PC-3 (cell line): ENCODE data around the gene SRPX. TPM values are rescaled to one million over a fixed set of nuclear protein-coding genes. Genes with fewer than 3 reads are reported as not detected.
A peak's percentile ranks its signal among the peaks of the same experiment; 100 is the strongest.

ENCODE experiments used
- ATAC-seq: fragments of 200-7000 bp; cut with Tn5 transposase; 2 replicates; pipeline ENCODE4 v1.9.1; 2020; ENCODE audit warnings: mild to moderate bottlenecking, moderate library complexity
- BruUV-seq: library from RNA; stranded (reverse); fragments of 400-500 nt; replicated peaks from 2 replicates; lab custom pipeline; 2021; lab: Mats Ljungman, UMichigan
- CTCF ChIA-PET: fragments of 300-600 bp; sonication (Branson Sonifier 250); formaldehyde crosslinking; loops from one replicate; lab custom pipeline; 2022; ENCODE audit warnings: antibody characterized with exemption; lab: Charles Lee
- POLR2A ChIA-PET: fragments of 300-600 bp; sonication (Branson Sonifier 250); formaldehyde crosslinking; loops from one replicate; lab custom pipeline; 2022; ENCODE audit warnings: antibody characterized with exemption; ENCODE audit not compliant: unreplicated experiment; lab: Charles Lee
- DNase-seq: peaks from one replicate; pipeline ENCODE4 v3.0.0-alpha.2; 2015
- H2AFZ ChIP-seq: fragments of 300-600 bp; sonication (generic); 2 replicates; pipeline ENCODE4 v1.6.0; 2016; ENCODE audit warnings: antibody characterized with exemption, low read length
- H3F3A ChIP-seq: fragments of 300-600 bp; sonication (generic); one replicate; pipeline ENCODE4 v1.6.0; 2017; ENCODE audit warnings: antibody characterized with exemption, low read length, control low read depth, mild to moderate bottlenecking; ENCODE audit not compliant: unreplicated experiment
- H3K27ac ChIP-seq: fragments of 300-600 bp; sonication (generic); 2 replicates; pipeline ENCODE4 v1.5.1; 2016; ENCODE audit warnings: mild to moderate bottlenecking, low read length
- H3K27me3 ChIP-seq: fragments of 300-600 bp; sonication (generic); 2 replicates; pipeline ENCODE4 v1.6.1; 2016; ENCODE audit warnings: low read length, mixed read lengths
- H3K36me3 ChIP-seq: fragments of 300-600 bp; sonication (generic); 2 replicates; pipeline ENCODE4 v1.6.1; 2016; ENCODE audit warnings: low read depth, mixed run types, low read length, mixed read lengths
- H3K4me1 ChIP-seq: fragments of 300-600 bp; sonication (generic); 2 replicates; pipeline ENCODE4 v1.5.1; 2016; ENCODE audit warnings: low read length; ENCODE audit not compliant: insufficient read depth
- H3K4me2 ChIP-seq: fragments of 300-600 bp; sonication (generic); 2 replicates; pipeline ENCODE4 v1.6.0; 2016; ENCODE audit warnings: low read length
- H3K4me3 ChIP-seq: fragments of 300-600 bp; sonication (generic); 2 replicates; pipeline ENCODE4 v1.5.1; 2016; ENCODE audit warnings: mild to moderate bottlenecking, low read length, mixed read lengths
- H3K79me2 ChIP-seq: fragments of 300-600 bp; sonication (generic); 2 replicates; pipeline ENCODE4 v1.6.1; 2017; ENCODE audit warnings: low read length, mixed read lengths
- H3K9ac ChIP-seq: fragments of 300-600 bp; sonication (generic); 2 replicates; pipeline ENCODE4 v1.6.0; 2016; ENCODE audit warnings: mild to moderate bottlenecking, low read length
- H3K9me2 ChIP-seq: fragments of 300-600 bp; sonication (generic); replicated peaks from 2 replicates; pipeline ENCODE4 v1.6.1; 2016; ENCODE audit warnings: mixed run types, low read length, mixed read lengths
- H3K9me3 ChIP-seq: fragments of 300-600 bp; sonication (generic); 2 replicates; pipeline ENCODE4 v1.6.1; 2016; ENCODE audit warnings: low read length, mixed read lengths
- H4K20me1 ChIP-seq: fragments of 300-600 bp; sonication (generic); 2 replicates; pipeline ENCODE4 v1.6.1; 2016; ENCODE audit warnings: low read length, mixed read lengths
- EZH2 ChIP-seq: fragments of 300-600 bp; sonication (generic); IDR thresholded peaks from one replicate; pipeline ENCODE4 v1.6.1; 2017; ENCODE audit warnings: antibody characterized with exemption, mild to moderate bottlenecking, low read length; ENCODE audit not compliant: unreplicated experiment
- EZH2phosphoT487 ChIP-seq: fragments of 300-600 bp; sonication (generic); IDR thresholded peaks from 2 replicates; pipeline ENCODE4 v1.6.1; 2018; ENCODE audit warnings: mild to moderate bottlenecking, antibody characterized with exemption, low read length, borderline replicate concordance
- intact Hi-C: fragments of 100-400 bp; cut with micrococcal nuclease; formaldehyde crosslinking; loops from 2 replicates; pipeline ENCODE4 v1.9.0; 2023
- total RNA-seq: library from RNA; depleted of rRNA; stranded (reverse); fragments of >200 nt; gene quantifications from 2 replicates; pipeline ENCODE4 v1.2.3, GENCODE V29; 2014
- TF ChIP-seq, protein P1 (sequence below): fragments of 300-600 bp; sonication (generic); conservative IDR thresholded peaks from 2 replicates; pipeline ENCODE4 v1.5.1; 2017; ENCODE audit warnings: antibody characterized with exemption, low read depth, mild to moderate bottlenecking, low read length

Gene SRPX
- total RNA-seq, 1 experiment from 2014 or later, result 5.0 TPM

DNA sequence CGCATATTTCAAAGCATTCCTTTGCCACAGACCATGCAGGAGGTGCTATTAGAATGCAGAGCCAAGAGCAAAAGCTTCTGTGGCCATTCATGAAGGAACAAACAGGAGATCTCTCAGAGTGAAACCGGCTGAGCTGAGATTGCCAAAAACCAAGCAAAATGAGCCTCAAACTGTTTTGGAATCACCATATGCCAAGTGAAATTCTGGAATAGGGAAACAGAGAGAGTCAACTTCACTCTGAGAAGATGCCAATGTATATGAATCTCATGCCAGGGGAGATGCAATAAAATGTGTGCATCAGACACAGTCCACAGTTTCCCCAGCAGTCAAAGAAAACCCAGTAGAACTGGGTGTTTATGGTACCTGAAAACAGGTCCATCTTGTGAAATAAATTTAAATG lies 42.3 kb downstream of the SRPX start:
- TF ChIP-seq EZH2phosphoT487, result no peak
- TF ChIP-seq, protein P1, sequence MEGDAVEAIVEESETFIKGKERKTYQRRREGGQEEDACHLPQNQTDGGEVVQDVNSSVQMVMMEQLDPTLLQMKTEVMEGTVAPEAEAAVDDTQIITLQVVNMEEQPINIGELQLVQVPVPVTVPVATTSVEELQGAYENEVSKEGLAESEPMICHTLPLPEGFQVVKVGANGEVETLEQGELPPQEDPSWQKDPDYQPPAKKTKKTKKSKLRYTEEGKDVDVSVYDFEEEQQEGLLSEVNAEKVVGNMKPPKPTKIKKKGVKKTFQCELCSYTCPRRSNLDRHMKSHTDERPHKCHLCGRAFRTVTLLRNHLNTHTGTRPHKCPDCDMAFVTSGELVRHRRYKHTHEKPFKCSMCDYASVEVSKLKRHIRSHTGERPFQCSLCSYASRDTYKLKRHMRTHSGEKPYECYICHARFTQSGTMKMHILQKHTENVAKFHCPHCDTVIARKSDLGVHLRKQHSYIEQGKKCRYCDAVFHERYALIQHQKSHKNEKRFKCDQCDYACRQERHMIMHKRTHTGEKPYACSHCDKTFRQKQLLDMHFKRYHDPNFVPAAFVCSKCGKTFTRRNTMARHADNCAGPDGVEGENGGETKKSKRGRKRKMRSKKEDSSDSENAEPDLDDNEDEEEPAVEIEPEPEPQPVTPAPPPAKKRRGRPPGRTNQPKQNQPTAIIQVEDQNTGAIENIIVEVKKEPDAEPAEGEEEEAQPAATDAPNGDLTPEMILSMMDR, result no peak
- no peak for TF ChIP-seq EZH2
- Histone ChIP-seq H3K4me2 (no peak overlapping the region), H3F3A (no peaks in the 10 kb centered on the region), H4K20me1 (no peaks in the 10 kb centered on the region), H3K9me3 (no peaks in the 10 kb centered on the region), H3K27ac (no peak overlapping the region), H3K36me3 (no peaks in the 10 kb centered on the region), H3K4me3 (no peak overlapping the region), H2AFZ (no peak overlapping the region), H3K79me2 (no peaks in the 10 kb centered on the region), H3K9ac (no peak overlapping the region), H3K27me3 (no peaks in the 10 kb centered on the region), H3K9me2 (no peaks in the 10 kb centered on the region), H3K4me1 (peaks cover 1% of the 10 kb centered on the region; the same call in 1 of the 2 replicates)
- no TSS peak for BruUV-seq
- no peak for DNase-seq
- intact Hi-C loops, result loop anchor here (10.0 kb wide), 1 partner anchor 354 kb away; no protein-coding TSS in a partner anchor
- no peak for ATAC-seq
- ChIA-PET POLR2A (no interaction called here), CTCF (no interaction called here)

DNA sequence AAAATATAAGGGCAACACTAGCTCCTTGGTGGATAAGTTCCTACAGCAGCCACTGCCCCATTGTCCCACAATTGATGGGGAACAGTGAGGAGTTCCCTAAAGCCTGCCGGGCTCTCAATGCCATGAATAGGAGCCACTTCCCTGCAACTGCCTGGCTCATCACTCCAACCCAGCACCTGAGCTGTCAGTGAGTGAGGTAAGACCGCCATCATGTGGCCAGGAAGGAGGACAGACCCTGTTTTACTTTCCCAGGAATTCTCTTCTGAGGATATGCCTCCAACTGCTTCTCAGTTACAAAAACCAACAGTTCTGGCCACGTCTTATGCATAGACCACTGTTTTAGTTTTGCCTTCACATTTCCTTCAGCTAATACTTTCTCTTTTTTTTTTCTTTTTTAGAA lies 45.5 kb downstream of the SRPX start:
- Histone ChIP-seq H3K27ac (no peak overlapping the region), H3K9me3 (no peaks in the 10 kb centered on the region), H3K79me2 (no peaks in the 10 kb centered on the region), H3K36me3 (no peaks in the 10 kb centered on the region), H3K27me3 (no peaks in the 10 kb centered on the region), H4K20me1 (no peaks in the 10 kb centered on the region), H3K9ac (no peak overlapping the region), H3K4me2 (no peak overlapping the region), H2AFZ (no peak overlapping the region), H3K9me2 (no peaks in the 10 kb centered on the region), H3K4me3 (no peak overlapping the region), H3K4me1 (no peaks in the 10 kb centered on the region), H3F3A (no peaks in the 10 kb centered on the region)
- ATAC-seq (peak; percentile 93), DNase-seq (peak; percentile 66)
- TF ChIP-seq EZH2, result no peak
- no peak for TF ChIP-seq EZH2phosphoT487
- TF ChIP-seq, protein P1, result peak; percentile 77
- CTCF ChIA-PET, result interaction anchor here (0.5 to 1.1 kb wide), 3 partner anchors 152 to 322 kb away, joined by 3 read pairs; partner anchors contain the start of gene RPGR
- BruUV-seq, result no TSS peak
- POLR2A ChIA-PET, result no interaction called here
- intact Hi-C loops, result loop anchor here (1.0 to 10.0 kb wide), 3 partner anchors 350 to 666 kb away; no protein-coding TSS in a partner anchor

DNA sequence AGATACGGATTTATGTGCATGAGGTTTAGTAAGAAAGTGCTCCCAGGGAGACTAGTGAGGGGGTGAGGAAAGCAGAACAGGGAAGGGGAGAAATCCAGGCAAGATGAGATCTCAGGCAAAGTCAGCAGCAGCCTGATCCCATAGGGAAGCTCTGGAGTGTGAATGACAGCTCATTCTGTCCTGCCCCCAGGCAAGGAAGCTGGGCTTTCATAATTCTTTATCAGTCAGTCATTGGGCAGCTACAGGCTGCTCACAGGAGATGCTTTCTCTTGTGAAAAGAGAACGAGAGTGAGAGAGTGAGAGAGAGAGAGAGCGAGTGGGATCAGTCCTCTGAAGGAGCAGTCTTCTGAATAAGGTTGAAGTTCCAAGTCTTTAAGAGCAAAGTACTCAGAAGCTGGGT lies 48.1 kb downstream of the SRPX start:
- Histone ChIP-seq H3F3A (no peaks in the 10 kb centered on the region), H3K9ac (no peak overlapping the region), H3K9me3 (no peaks in the 10 kb centered on the region), H3K9me2 (no peaks in the 10 kb centered on the region), H3K79me2 (no peaks in the 10 kb centered on the region), H4K20me1 (no peaks in the 10 kb centered on the region), H3K4me1 (no peaks in the 10 kb centered on the region), H3K4me3 (no peak overlapping the region), H3K27ac (no peak overlapping the region), H2AFZ (no peak overlapping the region), H3K4me2 (no peak overlapping the region), H3K27me3 (no peaks in the 10 kb centered on the region), H3K36me3 (no peaks in the 10 kb centered on the region)
- no TSS peak for BruUV-seq
- intact Hi-C loops, result loop anchor here (10.0 kb wide), 1 partner anchor 348 kb away; no protein-coding TSS in a partner anchor
- DNase-seq, result no peak
- no peak for TF ChIP-seq EZH2phosphoT487
- TF ChIP-seq, protein P1, result no peak
- no peak for TF ChIP-seq EZH2
- POLR2A ChIA-PET, result no interaction called here
- CTCF ChIA-PET, result interaction anchor here (0.5 kb wide), 1 partner anchor 13 kb away, joined by 3 read pairs; no protein-coding TSS in a partner anchor
- no peak for ATAC-seq
